Measurements from ENCODE around the gene CAMK2A.
A peak's percentile ranks its signal among the peaks of the same experiment; 100 is the strongest.

CAMK2A gene

DNA sequence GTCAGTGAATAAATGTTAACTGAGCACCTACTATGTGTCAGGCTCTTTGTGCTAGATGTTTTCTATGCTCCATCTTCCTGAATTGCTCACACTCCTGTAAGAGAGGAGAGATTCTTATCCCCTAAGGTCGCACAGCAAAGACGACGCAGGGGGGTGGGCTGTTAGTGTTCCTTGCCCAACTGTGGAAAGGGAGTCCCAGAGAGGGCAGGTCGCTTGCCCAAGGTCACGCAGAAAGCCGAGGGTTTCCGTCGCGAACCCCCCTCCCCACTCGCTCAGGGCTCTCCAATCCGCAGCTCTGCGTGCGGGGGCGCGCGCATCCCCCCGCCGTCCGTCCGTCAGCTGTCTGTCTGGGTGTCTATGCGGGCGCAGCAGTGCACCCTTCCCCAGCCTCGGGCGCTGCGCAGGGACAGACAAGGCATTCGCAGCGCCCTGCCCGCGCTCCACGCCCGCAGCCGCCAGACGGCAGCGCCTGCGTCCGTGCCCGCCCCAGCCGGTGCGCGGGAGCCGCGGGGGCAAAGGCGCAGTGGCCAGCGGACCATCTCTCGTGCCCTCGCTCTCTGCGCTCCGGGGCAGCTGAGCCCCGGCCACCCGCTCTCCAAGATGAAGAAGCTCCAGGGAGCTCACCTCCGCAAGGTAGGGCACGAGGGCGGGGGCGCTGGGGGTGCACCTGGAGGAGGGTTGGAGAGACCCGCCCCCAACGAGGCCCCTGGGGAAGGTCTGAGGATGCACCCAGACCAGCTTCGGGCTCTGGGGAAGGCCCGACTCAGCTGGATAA, 99.7 kb downstream of the CAMK2A start, which contains the start of gene SLC6A7:
Gene SLC6A7, plus strand, starts transcription at position 335 of the 775 bp plus-strand sequence. Its CDS starts 266 bp downstream, at position 601.
- Histone ChIP-seq H3K27ac (no peak within 1 kb of the TSS), H3K9ac (no peak within 1 kb of the TSS)

GRCh38 chr5:150189326-150189725, 100.2 kb downstream of the CAMK2A start:
- Histone ChIP-seq H3K27ac (no peak overlapping the region), H2AFZ (no peak overlapping the region), H3K4me3 (ENCODE audit: low read depth, low read length) (no peak overlapping the region), H3K9me3 (ENCODE audit: control insufficient read depth, low read length) (no peaks in the 10 kb centered on the region), H3K4me1 (peaks cover 3% of the 10 kb centered on the region), H3K79me2 (no peaks in the 10 kb centered on the region), H3K36me3 (ENCODE audit: control insufficient read depth, insufficient read depth, low read length) (no peaks in the 10 kb centered on the region), H3K4me2 (ENCODE audit: low read length) (no peak overlapping the region), H3K27me3 (ENCODE audit: control insufficient read depth, insufficient read depth, low read length) (peaks cover 10% of the 10 kb centered on the region), H3K9ac (no peak overlapping the region)
- TF ChIP-seq CTCF (IDR thresholded peaks at IDR 0.05), result no peak

More for the DNA sequence above, 99.7 kb downstream of the CAMK2A start, which contains the start of gene SLC6A7:
- peak within 1 kb of the TSS; percentile 20 for H3K4me2 ChIP-seq (ENCODE audit: low read length)
- no peak for TF ChIP-seq CTCF (IDR thresholded peaks at IDR 0.05)
- no peaks in the 10 kb centered on the region for H3K9me3 ChIP-seq (ENCODE audit: control insufficient read depth, low read length)
- no peak within 1 kb of the TSS for H2AFZ ChIP-seq
- H3K79me2 ChIP-seq, result no peaks in the 10 kb centered on the region
- H3K4me3 ChIP-seq (ENCODE audit: low read depth, low read length), result no peak within 1 kb of the TSS
- H3K4me1 ChIP-seq, result peaks cover 3% of the 10 kb centered on the region
- H3K36me3 ChIP-seq (ENCODE audit: control insufficient read depth, insufficient read depth, low read length), result no peaks in the 10 kb centered on the region
- H3K27me3 ChIP-seq (ENCODE audit: control insufficient read depth, insufficient read depth, low read length), result peaks cover 10% of the 10 kb centered on the region

GRCh38 chr5:150188146-150188842, 101.3 kb downstream of the CAMK2A start:
- H3K9me3 ChIP-seq (ENCODE audit: control insufficient read depth, low read length), result no peaks in the 10 kb centered on the region
- peaks cover 10% of the 10 kb centered on the region for H3K27me3 ChIP-seq (ENCODE audit: control insufficient read depth, insufficient read depth, low read length)
- H3K27ac ChIP-seq, result no peak overlapping the region
- no peak overlapping the region for H3K9ac ChIP-seq
- no peak overlapping the region for H2AFZ ChIP-seq
- no peak for TF ChIP-seq CTCF (IDR thresholded peaks at IDR 0.05)
- H3K4me1 ChIP-seq, result peaks cover 3% of the 10 kb centered on the region
- H3K4me2 ChIP-seq (ENCODE audit: low read length), result no peak overlapping the region
- H3K36me3 ChIP-seq (ENCODE audit: control insufficient read depth, insufficient read depth, low read length), result no peaks in the 10 kb centered on the region
- no peaks in the 10 kb centered on the region for H3K79me2 ChIP-seq
- H3K4me3 ChIP-seq (ENCODE audit: low read depth, low read length), result no peak overlapping the region

DNA sequence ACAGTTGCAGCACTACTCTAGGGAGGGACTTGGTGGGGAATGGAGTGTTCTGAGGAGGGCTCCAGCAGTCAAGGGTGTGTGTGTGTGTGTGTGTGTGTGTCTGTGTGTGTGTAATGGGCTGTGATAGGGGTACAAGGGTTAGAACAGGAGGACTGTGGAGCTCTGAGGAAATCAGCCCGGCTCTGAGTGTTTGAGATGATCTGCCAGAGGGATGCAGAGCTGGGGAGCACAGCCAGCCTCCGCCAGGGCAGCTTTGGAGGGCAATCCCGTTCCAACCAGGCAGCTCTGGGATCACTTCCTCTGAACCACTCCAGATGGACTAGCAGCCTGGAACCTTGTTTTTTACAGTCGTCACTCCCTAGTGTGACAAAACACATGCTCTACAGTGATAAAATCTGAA, 102.7 kb downstream of the CAMK2A start:
- Histone ChIP-seq H3K27me3 (ENCODE audit: control insufficient read depth, insufficient read depth, low read length) (peaks cover 10% of the 10 kb centered on the region), H3K9ac (no peak overlapping the region), H3K4me1 (peaks cover 3% of the 10 kb centered on the region), H2AFZ (no peak overlapping the region), H3K9me3 (ENCODE audit: control insufficient read depth, low read length) (no peaks in the 10 kb centered on the region), H3K27ac (no peak overlapping the region), H3K36me3 (ENCODE audit: control insufficient read depth, insufficient read depth, low read length) (no peaks in the 10 kb centered on the region), H3K4me2 (ENCODE audit: low read length) (no peak overlapping the region), H3K79me2 (no peaks in the 10 kb centered on the region), H3K4me3 (ENCODE audit: low read depth, low read length) (no peak overlapping the region)
- no peak for TF ChIP-seq CTCF (IDR thresholded peaks at IDR 0.05)

Data from parathyroid adenoma (tissue), 2 donors.